SK-N-SH (cell line): ENCODE results near the gene ERICH3. TPM values are rescaled to one million over a fixed set of nuclear protein-coding genes. Genes with fewer than 3 reads are reported as not detected.

Source experiments
- CTCF ChIA-PET: fragments of 300-600, 350-600 bp; formaldehyde crosslinking; extraction: SDS; loops from one replicate; lab custom pipeline; 2021; lab: Yijun Ruan, JAX
- POLR2A ChIA-PET: fragments of 350-600 bp; sonication (Branson Sonifier 250); formaldehyde crosslinking; extraction: SDS; loops from one replicate; lab custom pipeline; 2020; ENCODE audit warnings: antibody characterized with exemption, inconsistent platforms; lab: Yijun Ruan, JAX
- DNase-seq: peaks from one replicate; pipeline ENCODE4 v3.0.0; 2012
- H2AFZ ChIP-seq: fragments of 200-600 bp; sonication (generic); 2 replicates; pipeline ENCODE4 v1.8.1; 2016; ENCODE audit warnings: antibody characterized with exemption, mild to moderate bottlenecking, low read depth
- H3F3A ChIP-seq: fragments of 200-600 bp; sonication (generic); replicated peaks from 2 replicates; pipeline ENCODE3; 2016; ENCODE audit warnings: antibody characterized with exemption, mild to moderate bottlenecking; ENCODE audit not compliant: insufficient read depth
- H3K27ac ChIP-seq, 2 experiments: fragments of 200-500 bp in 1 of 2; fragments of 200-600 bp in 1 of 2; sonication (Bioruptor generic) in 1 of 2; sonication (generic), shearing (Covaris generic) in 1 of 2; 2 replicates each; pipeline versions ENCODE4 v1.5.1 to v1.6.1; 2014 to 2016; ENCODE audit warnings: low read depth in 2 of 2, inconsistent platforms in 1 of 2, low read length in 1 of 2, mild to moderate bottlenecking in 1 of 2, mixed read lengths in 1 of 2
- H3K27me3 ChIP-seq: fragments of 200-600 bp; sonication (generic), shearing (Covaris generic); 2 replicates; pipeline ENCODE4 v1.6.1; 2016; ENCODE audit warnings: mixed run types; ENCODE audit not compliant: insufficient read depth
- H3K36me3 ChIP-seq, 2 experiments: fragments of 200-500 bp in 1 of 2; fragments of 200-600 bp in 1 of 2; sonication (Bioruptor generic) in 1 of 2; sonication (generic) in 1 of 2; replicated peaks in 1 of 2; 2 replicates each; pipeline versions ENCODE3 to v1.5.1; 2014 to 2016; ENCODE audit warnings: low read length in 1 of 2, mild to moderate bottlenecking in 1 of 2; ENCODE audit not compliant: insufficient read depth in 2 of 2, control insufficient read depth in 1 of 2
- H3K4me1 ChIP-seq, 2 experiments: fragments of 200-500 bp in 1 of 2; fragments of 200-600 bp in 1 of 2; sonication (Bioruptor generic) in 1 of 2; sonication (generic), shearing (Covaris generic) in 1 of 2; 2 replicates each; pipeline versions ENCODE4 v1.5.1 to v1.6.1; 2014 to 2016; ENCODE audit warnings: low read depth in 1 of 2, low read length in 1 of 2, mixed run types in 1 of 2; ENCODE audit not compliant: insufficient read depth in 2 of 2, control insufficient read depth in 1 of 2
- H3K4me2 ChIP-seq: fragments of 200-600 bp; sonication (generic), shearing (Covaris generic); 2 replicates; pipeline ENCODE4 v1.6.1; 2017; ENCODE audit warnings: mixed run types
- H3K4me3 ChIP-seq, 2 experiments: fragments of 200-500 bp in 1 of 2; fragments of 200-600 bp in 1 of 2; sonication (Bioruptor generic) in 1 of 2; sonication (generic), shearing (Covaris generic) in 1 of 2; 2 replicates each; pipeline versions ENCODE4 v1.5.1 to v1.8.1; 2014 to 2016; ENCODE audit warnings: low read depth in 2 of 2, inconsistent platforms in 1 of 2, low read length in 1 of 2, mild to moderate bottlenecking in 1 of 2, mixed read lengths in 1 of 2, moderate library complexity in 1 of 2
- H3K79me2 ChIP-seq: fragments of 200-600 bp; sonication (generic); 2 replicates; pipeline ENCODE4 v1.8.1; 2017; ENCODE audit warnings: mild to moderate bottlenecking; ENCODE audit not compliant: insufficient read depth
- H3K9ac ChIP-seq: fragments of 200-600 bp; sonication (generic); 2 replicates; pipeline ENCODE4 v1.6.1; 2017; ENCODE audit warnings: mixed run types
- H3K9me2 ChIP-seq: fragments of 200-600 bp; sonication (generic); 2 replicates; pipeline ENCODE4 v1.6.1; 2017; ENCODE audit warnings: mixed run types
- H3K9me3 ChIP-seq: fragments of 200-600 bp; sonication (generic); 2 replicates; pipeline ENCODE4 v1.6.1; 2017; ENCODE audit warnings: mixed run types, mild to moderate bottlenecking, moderate library complexity
- H4K20me1 ChIP-seq: fragments of 200-600 bp; sonication (generic); 2 replicates; pipeline ENCODE4 v1.6.1; 2017; ENCODE audit warnings: mild to moderate bottlenecking, mixed run types; ENCODE audit not compliant: insufficient read depth
- EZH2phosphoT487 ChIP-seq: fragments of 200-600 bp; sonication (generic); IDR thresholded peaks from 2 replicates; pipeline ENCODE4 v1.6.1; 2017; ENCODE audit warnings: low read depth, mixed run types, mild to moderate bottlenecking, antibody characterized with exemption, moderate library complexity, borderline replicate concordance
- FOSL2 ChIP-seq: IDR thresholded peaks from 2 replicates; pipeline ENCODE4 v1.4.0; 2012; ENCODE audit warnings: low read depth, mild to moderate bottlenecking, moderate library complexity, borderline replicate concordance
- FOXJ3 ChIP-seq: sonication (generic); formaldehyde crosslinking; IDR thresholded peaks from 2 replicates; pipeline ENCODE4 v1.5.1; 2020; ENCODE audit warnings: mild to moderate bottlenecking, missing genetic modification reagents
- FOXM1 ChIP-seq: IDR thresholded peaks from 2 replicates; pipeline ENCODE4 v1.4.0; 2012; ENCODE audit warnings: low read depth, mild to moderate bottlenecking
- GABPA ChIP-seq: IDR thresholded peaks from 2 replicates; pipeline ENCODE4 v1.4.0; 2012; ENCODE audit warnings: low read depth, mild to moderate bottlenecking
- GATA2 ChIP-seq: sonication (generic); formaldehyde crosslinking; IDR thresholded peaks from 2 replicates; pipeline ENCODE4 v1.5.0; 2020; ENCODE audit warnings: mild to moderate bottlenecking, missing genetic modification reagents
- JUND ChIP-seq: IDR thresholded peaks from 2 replicates; pipeline ENCODE4 v1.4.0; 2012
- MEF2A ChIP-seq: IDR thresholded peaks from 2 replicates; pipeline ENCODE4 v1.4.0; 2012; ENCODE audit warnings: low read depth, borderline replicate concordance
- MXI1 ChIP-seq: IDR thresholded peaks from 2 replicates; pipeline ENCODE4 v1.6.1; 2012; ENCODE audit warnings: mild to moderate bottlenecking, low read depth, low read length, improper control_type of control experiment
- NRF1 ChIP-seq: IDR thresholded peaks from 2 replicates; pipeline ENCODE4 v1.6.1; 2012; ENCODE audit warnings: low read depth, mild to moderate bottlenecking, low read length
- POLR2AphosphoS5 ChIP-seq: IDR thresholded peaks from 2 replicates; pipeline ENCODE4 v1.6.1; 2012; ENCODE audit warnings: low read depth, low read length
- RAD21 ChIP-seq: IDR thresholded peaks from 2 replicates; pipeline ENCODE4 v1.6.1; 2012; ENCODE audit warnings: mild to moderate bottlenecking, low read length
- RCOR1 ChIP-seq: fragments of 150-350 bp; IDR thresholded peaks from 2 replicates; pipeline ENCODE4 v1.6.1; 2017; ENCODE audit warnings: antibody characterized with exemption, low read length
- RFX5 ChIP-seq: IDR thresholded peaks from 2 replicates; pipeline ENCODE4 v1.6.1; 2012; ENCODE audit warnings: mild to moderate bottlenecking, improper control_type of control experiment, low read length
- SIN3A ChIP-seq: IDR thresholded peaks from 2 replicates; pipeline ENCODE4 v1.6.1; 2012; ENCODE audit warnings: low read depth, mild to moderate bottlenecking, low read length, moderate library complexity, borderline replicate concordance
- TEAD4 ChIP-seq: IDR thresholded peaks from 2 replicates; pipeline ENCODE4 v1.4.0; 2012; ENCODE audit warnings: mild to moderate bottlenecking, borderline replicate concordance; ENCODE audit not compliant: insufficient read depth
- YY1 ChIP-seq: IDR thresholded peaks from 2 replicates; pipeline ENCODE4 v1.4.0; 2012; ENCODE audit warnings: low read depth, mild to moderate bottlenecking
- WGBS: methylation state at CpG from one replicate; pipeline ENCODE4 v1.1.6; 2017; ENCODE audit warnings: low lambda C conversion rate; 5-methylcytosine and 5-hydroxymethylcytosine counted together
- polyA plus RNA-seq, 3 experiments: library from polyadenylated mRNA; depleted of rRNA; stranded (reverse); fragments of >200 nt; gene quantifications; 2 replicates each; pipeline ENCODE4 v1.2.3, GENCODE V29; 2012
- TF ChIP-seq, protein P1 (sequence below): IDR thresholded peaks from 2 replicates; pipeline ENCODE4 v1.4.0; 2012; ENCODE audit warnings: low read depth
- TF ChIP-seq, protein P2 (sequence below): IDR thresholded peaks from 2 replicates; pipeline ENCODE4 v1.4.0; 2012; ENCODE audit warnings: low read depth, borderline replicate concordance
- TF ChIP-seq, protein P3 (sequence below): IDR thresholded peaks from 2 replicates; pipeline ENCODE4; 2012
- TF ChIP-seq, protein P4 (sequence below): IDR thresholded peaks from 2 replicates; pipeline ENCODE4 v1.4.0; 2012; ENCODE audit warnings: low read depth, borderline replicate concordance
- TF ChIP-seq, protein P5 (sequence below): fragments of 150-350 bp; IDR thresholded peaks from 2 replicates; pipeline ENCODE4 v1.6.1; 2016; ENCODE audit warnings: mild to moderate bottlenecking, low read depth, low read length
- TF ChIP-seq, protein P6 (sequence below): IDR thresholded peaks from 2 replicates; pipeline ENCODE4 v1.6.1; 2012; ENCODE audit warnings: mild to moderate bottlenecking, low read depth, low read length, moderate library complexity
- TF ChIP-seq, protein P7 (sequence below): fragments of 200-600 bp; sonication (generic); IDR thresholded peaks from 2 replicates; pipeline ENCODE4 v1.6.1; 2017; ENCODE audit warnings: antibody characterized with exemption, mild to moderate bottlenecking, moderate library complexity

The ERICH3 gene
- polyA plus RNA-seq, 1 of the 3 experiments (the other 2 are of a cell fraction): not detected

DNA sequence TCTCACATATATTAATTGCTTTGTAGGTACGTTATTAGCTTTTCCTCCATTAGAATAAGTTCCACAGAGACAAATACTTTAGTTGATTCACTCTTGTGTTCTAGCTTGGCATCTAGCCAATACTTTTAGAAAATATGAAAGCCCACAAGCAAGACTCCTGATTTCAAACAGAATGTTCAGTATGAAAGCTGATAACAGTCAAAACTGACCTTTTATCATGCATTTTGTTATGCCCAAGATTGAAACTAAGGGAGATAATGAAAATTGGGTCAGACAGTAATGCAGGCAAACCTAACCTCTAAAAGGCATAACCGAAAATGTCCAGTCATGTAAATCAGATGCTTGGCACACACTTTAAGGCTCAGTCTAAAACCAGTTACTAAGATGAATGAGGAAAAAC lies 61.7 kb downstream of the ERICH3 start:
- WGBS: 22% methylated on average over 2 of the region's 2 CpGs
- TF ChIP-seq, protein P1, sequence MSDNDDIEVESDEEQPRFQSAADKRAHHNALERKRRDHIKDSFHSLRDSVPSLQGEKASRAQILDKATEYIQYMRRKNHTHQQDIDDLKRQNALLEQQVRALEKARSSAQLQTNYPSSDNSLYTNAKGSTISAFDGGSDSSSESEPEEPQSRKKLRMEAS: no peak
- TF ChIP-seq TEAD4: peak; percentile 19; the same call in 1 of the 2 replicates
- TF ChIP-seq POLR2AphosphoS5: no peak
- no peak for TF ChIP-seq NRF1
- TF ChIP-seq, protein P2, sequence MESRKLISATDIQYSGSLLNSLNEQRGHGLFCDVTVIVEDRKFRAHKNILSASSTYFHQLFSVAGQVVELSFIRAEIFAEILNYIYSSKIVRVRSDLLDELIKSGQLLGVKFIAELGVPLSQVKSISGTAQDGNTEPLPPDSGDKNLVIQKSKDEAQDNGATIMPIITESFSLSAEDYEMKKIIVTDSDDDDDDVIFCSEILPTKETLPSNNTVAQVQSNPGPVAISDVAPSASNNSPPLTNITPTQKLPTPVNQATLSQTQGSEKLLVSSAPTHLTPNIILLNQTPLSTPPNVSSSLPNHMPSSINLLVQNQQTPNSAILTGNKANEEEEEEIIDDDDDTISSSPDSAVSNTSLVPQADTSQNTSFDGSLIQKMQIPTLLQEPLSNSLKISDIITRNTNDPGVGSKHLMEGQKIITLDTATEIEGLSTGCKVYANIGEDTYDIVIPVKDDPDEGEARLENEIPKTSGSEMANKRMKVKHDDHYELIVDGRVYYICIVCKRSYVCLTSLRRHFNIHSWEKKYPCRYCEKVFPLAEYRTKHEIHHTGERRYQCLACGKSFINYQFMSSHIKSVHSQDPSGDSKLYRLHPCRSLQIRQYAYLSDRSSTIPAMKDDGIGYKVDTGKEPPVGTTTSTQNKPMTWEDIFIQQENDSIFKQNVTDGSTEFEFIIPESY: no peak
- TF ChIP-seq FOXM1: no peak
- TF ChIP-seq SIN3A: no peak
- peak; percentile 99 for TF ChIP-seq GATA2 (CRISPR knock-in tag)
- TF ChIP-seq, protein P3, sequence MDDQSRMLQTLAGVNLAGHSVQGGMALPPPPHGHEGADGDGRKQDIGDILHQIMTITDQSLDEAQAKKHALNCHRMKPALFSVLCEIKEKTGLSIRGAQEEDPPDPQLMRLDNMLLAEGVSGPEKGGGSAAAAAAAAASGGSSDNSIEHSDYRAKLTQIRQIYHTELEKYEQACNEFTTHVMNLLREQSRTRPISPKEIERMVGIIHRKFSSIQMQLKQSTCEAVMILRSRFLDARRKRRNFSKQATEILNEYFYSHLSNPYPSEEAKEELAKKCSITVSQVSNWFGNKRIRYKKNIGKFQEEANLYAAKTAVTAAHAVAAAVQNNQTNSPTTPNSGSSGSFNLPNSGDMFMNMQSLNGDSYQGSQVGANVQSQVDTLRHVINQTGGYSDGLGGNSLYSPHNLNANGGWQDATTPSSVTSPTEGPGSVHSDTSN: peak; percentile 22; the same call in 1 of the 2 replicates
- no peak for TF ChIP-seq FOSL2
- no peak for TF ChIP-seq YY1
- no peak for TF ChIP-seq RFX5
- no peak for TF ChIP-seq MEF2A
- TF ChIP-seq, protein P4, sequence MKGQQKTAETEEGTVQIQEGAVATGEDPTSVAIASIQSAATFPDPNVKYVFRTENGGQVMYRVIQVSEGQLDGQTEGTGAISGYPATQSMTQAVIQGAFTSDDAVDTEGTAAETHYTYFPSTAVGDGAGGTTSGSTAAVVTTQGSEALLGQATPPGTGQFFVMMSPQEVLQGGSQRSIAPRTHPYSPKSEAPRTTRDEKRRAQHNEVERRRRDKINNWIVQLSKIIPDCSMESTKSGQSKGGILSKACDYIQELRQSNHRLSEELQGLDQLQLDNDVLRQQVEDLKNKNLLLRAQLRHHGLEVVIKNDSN: no peak
- TF ChIP-seq, protein P5, sequence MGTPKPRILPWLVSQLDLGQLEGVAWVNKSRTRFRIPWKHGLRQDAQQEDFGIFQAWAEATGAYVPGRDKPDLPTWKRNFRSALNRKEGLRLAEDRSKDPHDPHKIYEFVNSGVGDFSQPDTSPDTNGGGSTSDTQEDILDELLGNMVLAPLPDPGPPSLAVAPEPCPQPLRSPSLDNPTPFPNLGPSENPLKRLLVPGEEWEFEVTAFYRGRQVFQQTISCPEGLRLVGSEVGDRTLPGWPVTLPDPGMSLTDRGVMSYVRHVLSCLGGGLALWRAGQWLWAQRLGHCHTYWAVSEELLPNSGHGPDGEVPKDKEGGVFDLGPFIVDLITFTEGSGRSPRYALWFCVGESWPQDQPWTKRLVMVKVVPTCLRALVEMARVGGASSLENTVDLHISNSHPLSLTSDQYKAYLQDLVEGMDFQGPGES: no peak
- peak; percentile 86 for TF ChIP-seq RCOR1
- peak; percentile 35; the same call in 1 of the 2 replicates for TF ChIP-seq JUND
- no peak for TF ChIP-seq GABPA
- TF ChIP-seq RAD21: no peak
- TF ChIP-seq FOXJ3 (CRISPR knock-in tag): peak; percentile 95
- no peak for TF ChIP-seq EZH2phosphoT487
- TF ChIP-seq MXI1: no peak
- TF ChIP-seq, protein P6, sequence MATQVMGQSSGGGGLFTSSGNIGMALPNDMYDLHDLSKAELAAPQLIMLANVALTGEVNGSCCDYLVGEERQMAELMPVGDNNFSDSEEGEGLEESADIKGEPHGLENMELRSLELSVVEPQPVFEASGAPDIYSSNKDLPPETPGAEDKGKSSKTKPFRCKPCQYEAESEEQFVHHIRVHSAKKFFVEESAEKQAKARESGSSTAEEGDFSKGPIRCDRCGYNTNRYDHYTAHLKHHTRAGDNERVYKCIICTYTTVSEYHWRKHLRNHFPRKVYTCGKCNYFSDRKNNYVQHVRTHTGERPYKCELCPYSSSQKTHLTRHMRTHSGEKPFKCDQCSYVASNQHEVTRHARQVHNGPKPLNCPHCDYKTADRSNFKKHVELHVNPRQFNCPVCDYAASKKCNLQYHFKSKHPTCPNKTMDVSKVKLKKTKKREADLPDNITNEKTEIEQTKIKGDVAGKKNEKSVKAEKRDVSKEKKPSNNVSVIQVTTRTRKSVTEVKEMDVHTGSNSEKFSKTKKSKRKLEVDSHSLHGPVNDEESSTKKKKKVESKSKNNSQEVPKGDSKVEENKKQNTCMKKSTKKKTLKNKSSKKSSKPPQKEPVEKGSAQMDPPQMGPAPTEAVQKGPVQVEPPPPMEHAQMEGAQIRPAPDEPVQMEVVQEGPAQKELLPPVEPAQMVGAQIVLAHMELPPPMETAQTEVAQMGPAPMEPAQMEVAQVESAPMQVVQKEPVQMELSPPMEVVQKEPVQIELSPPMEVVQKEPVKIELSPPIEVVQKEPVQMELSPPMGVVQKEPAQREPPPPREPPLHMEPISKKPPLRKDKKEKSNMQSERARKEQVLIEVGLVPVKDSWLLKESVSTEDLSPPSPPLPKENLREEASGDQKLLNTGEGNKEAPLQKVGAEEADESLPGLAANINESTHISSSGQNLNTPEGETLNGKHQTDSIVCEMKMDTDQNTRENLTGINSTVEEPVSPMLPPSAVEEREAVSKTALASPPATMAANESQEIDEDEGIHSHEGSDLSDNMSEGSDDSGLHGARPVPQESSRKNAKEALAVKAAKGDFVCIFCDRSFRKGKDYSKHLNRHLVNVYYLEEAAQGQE: no peak
- TF ChIP-seq, protein P7, sequence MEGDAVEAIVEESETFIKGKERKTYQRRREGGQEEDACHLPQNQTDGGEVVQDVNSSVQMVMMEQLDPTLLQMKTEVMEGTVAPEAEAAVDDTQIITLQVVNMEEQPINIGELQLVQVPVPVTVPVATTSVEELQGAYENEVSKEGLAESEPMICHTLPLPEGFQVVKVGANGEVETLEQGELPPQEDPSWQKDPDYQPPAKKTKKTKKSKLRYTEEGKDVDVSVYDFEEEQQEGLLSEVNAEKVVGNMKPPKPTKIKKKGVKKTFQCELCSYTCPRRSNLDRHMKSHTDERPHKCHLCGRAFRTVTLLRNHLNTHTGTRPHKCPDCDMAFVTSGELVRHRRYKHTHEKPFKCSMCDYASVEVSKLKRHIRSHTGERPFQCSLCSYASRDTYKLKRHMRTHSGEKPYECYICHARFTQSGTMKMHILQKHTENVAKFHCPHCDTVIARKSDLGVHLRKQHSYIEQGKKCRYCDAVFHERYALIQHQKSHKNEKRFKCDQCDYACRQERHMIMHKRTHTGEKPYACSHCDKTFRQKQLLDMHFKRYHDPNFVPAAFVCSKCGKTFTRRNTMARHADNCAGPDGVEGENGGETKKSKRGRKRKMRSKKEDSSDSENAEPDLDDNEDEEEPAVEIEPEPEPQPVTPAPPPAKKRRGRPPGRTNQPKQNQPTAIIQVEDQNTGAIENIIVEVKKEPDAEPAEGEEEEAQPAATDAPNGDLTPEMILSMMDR: no peak

More for the DNA sequence above, 61.7 kb downstream of the ERICH3 start:
- peak; percentile 32 for DNase-seq
- Histone ChIP-seq H3K9me3 (no peaks in the 10 kb centered on the region), H3K79me2 (no peaks in the 10 kb centered on the region), H3K4me2 (no peak overlapping the region), H3F3A (no peaks in the 10 kb centered on the region), H3K36me3 (no peaks in the 10 kb centered on the region), H3K9me2 (no peaks in the 10 kb centered on the region), H3K9ac (no peak overlapping the region), H2AFZ (no peak overlapping the region), H3K27me3 (no peaks in the 10 kb centered on the region), H3K27ac (peak overlapping the region in 1 of 2 experiments; percentile 95; a peak in 2 of 4 replicates), H3K4me1 (peaks cover 0 to 18% of the 10 kb centered on the region in 2 experiments; a peak in 2 of 4 replicates), H3K4me3 (no peak overlapping the region), H4K20me1 (no peaks in the 10 kb centered on the region)
- ChIA-PET CTCF (interaction anchor here (1.1 to 4.1 kb wide), 6 partner anchors 10 to 107 kb away, joined by 3 to 15 read pairs (median 4); no protein-coding TSS in a partner anchor), POLR2A (no interaction called here)
